GM19468 (cell line): ENCODE measurements around the gene USP7.

Experiments
- ATAC-seq: cut with Tn5 transposase; IDR thresholded peaks from one replicate; pipeline ENCODE4 v1.9.1; 2021; ENCODE audit warnings: mild to moderate bottlenecking, moderate library complexity, moderate number of reproducible peaks; ENCODE audit not compliant: unreplicated experiment; ENCODE audit errors: extremely low read depth

USP7 gene

GRCh38 chr16:8867216-8867931 lies 96.3 kb downstream of the USP7 start:
- ATAC-seq = no peak

- no peak for ATAC-seq
Observed at GRCh38 chr16:8866884-8867215, 96.9 kb downstream of the USP7 start.

- ATAC-seq = no peak
Observed at GRCh38 chr16:8866118-8866883, 97.4 kb downstream of the USP7 start.

GRCh38 chr16:8865145-8865882 lies 98.4 kb downstream of the USP7 start:
- ATAC-seq = no peak

- no peak for ATAC-seq
Observed at GRCh38 chr16:8864480-8865110, 99.1 kb downstream of the USP7 start.

GRCh38 chr16:8863594-8864424 lies 99.9 kb downstream of the USP7 start:
- ATAC-seq = no peak

- no peak for ATAC-seq
Observed at GRCh38 chr16:8862309-8863130, 101.2 kb downstream of the USP7 start.

GRCh38 chr16:8861563-8862308 lies 102.0 kb downstream of the USP7 start:
- no peak for ATAC-seq

- ATAC-seq = no peak
Observed at GRCh38 chr16:8859913-8860881, 103.5 kb downstream of the USP7 start.

GRCh38 chr16:8858994-8859912 lies 104.5 kb downstream of the USP7 start:
- no peak for ATAC-seq

GRCh38 chr16:8855972-8856371 lies 107.7 kb downstream of the USP7 start:
- ATAC-seq = no peak

GRCh38 chr16:8855051-8855786 lies 108.5 kb downstream of the USP7 start:
- ATAC-seq = no peak

GRCh38 chr16:8854298-8854948 lies 109.3 kb downstream of the USP7 start:
- no peak for ATAC-seq

- no peak for ATAC-seq
Observed at GRCh38 chr16:8853611-8854010, 110.1 kb downstream of the USP7 start.

- no peak for ATAC-seq
Observed at GRCh38 chr16:8853150-8853549, 110.6 kb downstream of the USP7 start.
